IMR-90 (cell line): Measurements from ENCODE around the gene ZDHHC21. TPM values are rescaled to one million over a fixed set of nuclear protein-coding genes. Genes with fewer than 3 reads are reported as not detected.

ENCODE experiments used
- ATAC-seq: fragments of 200-7000 bp; cut with Tn5 transposase; 2 replicates; pipeline ENCODE4 v1.9.1; 2020; ENCODE audit warnings: low read depth, mild to moderate bottlenecking, moderate library complexity
- BruUV-seq: library from RNA; stranded (reverse); fragments of 400-500 nt; replicated peaks from 2 replicates; lab custom pipeline; 2021; lab: Mats Ljungman, UMichigan
- CTCF ChIA-PET: fragments of 300-600 bp; formaldehyde crosslinking; extraction: SDS; loops from one replicate; lab custom pipeline; 2021; ENCODE audit warnings: antibody characterized with exemption; lab: Yijun Ruan, JAX
- POLR2A ChIA-PET: fragments of 300-600 bp; sonication (Branson Sonifier 250); formaldehyde crosslinking; loops from one replicate; lab custom pipeline; 2022; ENCODE audit warnings: antibody characterized with exemption; ENCODE audit not compliant: unreplicated experiment; lab: Charles Lee
- DNase-seq: peaks from one replicate; pipeline ENCODE4 v3.0.0; 2013
- H2AFZ ChIP-seq: replicated peaks from 2 replicates; pipeline ENCODE3; 2013; ENCODE audit warnings: low read length, mild to moderate bottlenecking; ENCODE audit not compliant: poor library complexity
- H2AK5ac ChIP-seq: 2 replicates; pipeline ENCODE4 v1.6.1; 2013; ENCODE audit warnings: low read depth, low read length, inconsistent platforms
- H2AK9ac ChIP-seq: replicated peaks from 2 replicates; pipeline ENCODE3; 2013; ENCODE audit warnings: mild to moderate bottlenecking, low read depth, low read length, moderate library complexity; ENCODE audit not compliant: poor library complexity
- H2BK120ac ChIP-seq: 2 replicates; pipeline ENCODE4 v1.6.1; 2013; ENCODE audit warnings: low read depth, low read length, inconsistent platforms
- H2BK15ac ChIP-seq: 3 replicates; pipeline ENCODE4 v1.6.1; 2013; ENCODE audit warnings: low read depth, low read length, inconsistent platforms
- H2BK20ac ChIP-seq: 2 replicates; pipeline ENCODE4 v1.6.1; 2013; ENCODE audit warnings: low read depth, mild to moderate bottlenecking, inconsistent platforms, low read length, moderate library complexity
- H2BK5ac ChIP-seq: 2 replicates; pipeline ENCODE4 v1.6.1; 2013; ENCODE audit warnings: mild to moderate bottlenecking, low read depth, low read length, inconsistent platforms; ENCODE audit not compliant: poor library complexity, severe bottlenecking
- H3K14ac ChIP-seq: replicated peaks from 2 replicates; pipeline ENCODE4 v1.6.1; 2013; ENCODE audit warnings: low read depth, low read length, inconsistent platforms
- H3K18ac ChIP-seq: 2 replicates; pipeline ENCODE4 v1.6.1; 2013; ENCODE audit warnings: low read depth, low read length, control low read depth
- H3K23ac ChIP-seq: 2 replicates; pipeline ENCODE4 v1.6.1; 2013; ENCODE audit warnings: low read depth, low read length, inconsistent platforms
- H3K27ac ChIP-seq: 2 replicates; pipeline ENCODE4 v1.5.1; 2013; ENCODE audit warnings: mild to moderate bottlenecking, control low read depth, low read length; ENCODE audit not compliant: insufficient read depth
- H3K27me3 ChIP-seq: 2 replicates; pipeline ENCODE4 v1.6.1; 2013; ENCODE audit warnings: low read length; ENCODE audit not compliant: control insufficient read depth, insufficient read depth
- H3K36me3 ChIP-seq: 2 replicates; pipeline ENCODE4 v1.6.1; 2013; ENCODE audit warnings: low read length, mixed read lengths; ENCODE audit not compliant: control insufficient read depth, insufficient read depth
- H3K4ac ChIP-seq: 2 replicates; pipeline ENCODE4 v1.6.1; 2013; ENCODE audit warnings: low read depth, low read length, inconsistent platforms
- H3K4me1 ChIP-seq: 2 replicates; pipeline ENCODE4 v1.6.1; 2013; ENCODE audit warnings: low read length, mixed read lengths; ENCODE audit not compliant: control insufficient read depth, insufficient read depth
- H3K4me2 ChIP-seq: 2 replicates; pipeline ENCODE4 v1.6.1; 2013; ENCODE audit warnings: low read depth, mild to moderate bottlenecking, control low read depth, low read length, moderate library complexity
- H3K4me3 ChIP-seq: 2 replicates; pipeline ENCODE4 v1.5.1; 2013; ENCODE audit warnings: low read depth, mild to moderate bottlenecking, control low read depth, low read length, moderate library complexity; ENCODE audit not compliant: insufficient read depth
- H3K56ac ChIP-seq: 2 replicates; pipeline ENCODE4 v1.6.1; 2013; ENCODE audit warnings: low read length, inconsistent platforms; ENCODE audit not compliant: insufficient read depth; ENCODE audit errors: extremely low read depth
- H3K79me1 ChIP-seq, 2 experiments: 2 replicates each; pipeline ENCODE4 v1.6.1; 2013; ENCODE audit warnings: low read length in 2 of 2, inconsistent platforms in 1 of 2, low read depth in 1 of 2
- H3K9ac ChIP-seq: 2 replicates; pipeline ENCODE4 v1.6.1; 2013; ENCODE audit warnings: low read depth, low read length, control low read depth
- H3K9me1 ChIP-seq: 2 replicates; pipeline ENCODE4 v1.6.1; 2013; ENCODE audit warnings: low read length, inconsistent platforms; ENCODE audit not compliant: insufficient read depth
- H3K9me3 ChIP-seq: 2 replicates; pipeline ENCODE4 v1.6.1; 2013; ENCODE audit warnings: low read length; ENCODE audit not compliant: control insufficient read depth, insufficient read depth
- H4K20me1 ChIP-seq: 2 replicates; pipeline ENCODE4 v1.6.1; 2013; ENCODE audit warnings: low read length, inconsistent platforms; ENCODE audit not compliant: insufficient read depth
- H4K5ac ChIP-seq: 2 replicates; pipeline ENCODE4 v1.6.1; 2013; ENCODE audit warnings: mild to moderate bottlenecking, low read depth, low read length, control low read depth
- H4K8ac ChIP-seq, 2 experiments: 2 replicates each; pipeline ENCODE4 v1.6.1; 2013; ENCODE audit warnings: low read depth in 2 of 2, low read length in 2 of 2, control low read depth in 1 of 2, inconsistent platforms in 1 of 2
- H4K91ac ChIP-seq: 2 replicates; pipeline ENCODE4 v1.6.1; 2013; ENCODE audit warnings: low read depth, low read length, inconsistent platforms; ENCODE audit not compliant: insufficient read depth
- BHLHE40 ChIP-seq: fragments of 150-350 bp; IDR thresholded peaks from 2 replicates; pipeline ENCODE4 v1.6.1; 2016; ENCODE audit warnings: mild to moderate bottlenecking, low read depth, low read length
- NFE2L2 ChIP-seq: fragments of 150-350 bp; IDR thresholded peaks from 2 replicates; pipeline ENCODE4 v1.6.1; 2016; ENCODE audit warnings: low read depth, mild to moderate bottlenecking, low read length
- POLR2A ChIP-seq: IDR thresholded peaks from 2 replicates; pipeline ENCODE4 v1.6.1; 2012; ENCODE audit warnings: mild to moderate bottlenecking, low read depth, low read length
- RAD21 ChIP-seq: IDR thresholded peaks from 2 replicates; pipeline ENCODE4 v1.6.1; 2012; ENCODE audit warnings: low read length, improper control_type of control experiment
- WGBS, 2 experiments: methylation state at CpG; one replicate each; pipeline versions ENCODE4 v1.1.5 to v1.1.7; 2013; ENCODE audit warnings: missing lambda C conversion rate in 2 of 2; ENCODE audit not compliant: insufficient read length in 1 of 2; ENCODE audit errors: extremely low coverage in 2 of 2; 5-methylcytosine and 5-hydroxymethylcytosine counted together
- dilution Hi-C: fragments of 300-500 bp; cut with HindIII; formaldehyde crosslinking; loops from one replicate; pipeline ENCODE4 v1.14.3; 2018; ENCODE audit warnings: low sequenced_read_pairs; ENCODE audit not compliant: unreplicated experiment
- in situ Hi-C: fragments of 300-500 bp; cut with MboI; formaldehyde crosslinking; loops from 3 replicates; pipeline ENCODE4 v1.14.3; 2019; ENCODE audit warnings: low sequenced_read_pairs, inconsistent platforms, mixed read lengths
- intact Hi-C: fragments of 100-400 bp; cut with micrococcal nuclease; formaldehyde crosslinking; loops from 2 replicates; pipeline ENCODE4 v1.10.0; 2022
- polyA plus RNA-seq, 3 experiments: library from polyadenylated mRNA; depleted of rRNA; stranded (reverse); fragments of >200 nt; gene quantifications; 2 replicates each; pipeline ENCODE4 v1.2.3, GENCODE V29; 2012; ENCODE audit warnings: low replicate concordance in 1 of 3
- total RNA-seq: library from RNA; depleted of rRNA; stranded (reverse); fragments of >200 nt; gene quantifications from 2 replicates; pipeline ENCODE4 v1.2.3, GENCODE V29; 2012
- TF ChIP-seq, protein P1 (sequence below): conservative IDR thresholded peaks from 2 replicates; pipeline ENCODE4 v1.5.1; 2012; ENCODE audit warnings: mild to moderate bottlenecking, low read depth, low read length, improper control_type of control experiment

The ZDHHC21 gene
- total and polyA plus RNA-seq, 2 of the 4 experiments (the other 2 are of a cell fraction): 2.8 to 4.5 TPM

- BruUV-seq: no TSS peak
- Histone ChIP-seq H3K9me1 (no peaks in the 10 kb centered on the region), H3K36me3 (no peaks in the 10 kb centered on the region)
These were observed 39.7 kb downstream of the ZDHHC21 start for GRCh38 chr9:14653511-14653910.

More at GRCh38 chr9:14653511-14653910, 39.7 kb downstream of the ZDHHC21 start:
- no peak overlapping the region for H3K18ac ChIP-seq
- CTCF ChIA-PET: interaction anchor here (1.6 kb wide), 1 partner anchor 36 kb away, joined by 7 read pairs; no protein-coding TSS in a partner anchor
- no peak overlapping the region for H4K5ac ChIP-seq
- H3K4me2 ChIP-seq: no peak overlapping the region
- H3K9ac ChIP-seq: no peak overlapping the region
- H3K4me3 ChIP-seq: no peak overlapping the region
- DNase-seq: no peak
- WGBS, 2 experiments: no CpG with 5 or more reads among the region's 1 CpG
- no peaks in the 10 kb centered on the region for H3K27me3 ChIP-seq
- H2BK5ac ChIP-seq: no peak overlapping the region
- no peak overlapping the region for H3K56ac ChIP-seq
- H2AFZ ChIP-seq: no peak overlapping the region
- intact Hi-C loops (loop anchor here (10.0 kb wide), 1 partner anchor 1229 kb away; no protein-coding TSS in a partner anchor), in situ Hi-C loops (no loop called here), dilution Hi-C loops (no loop called here)
- no peak overlapping the region for H3K4ac ChIP-seq
- H2AK5ac ChIP-seq: no peak overlapping the region
- no peaks in the 10 kb centered on the region for H3K4me1 ChIP-seq
- no peak overlapping the region for H2BK20ac ChIP-seq
- H4K8ac ChIP-seq: no peak overlapping the region
- H2AK9ac ChIP-seq: no peak overlapping the region
- no peak overlapping the region for H3K14ac ChIP-seq
- H4K91ac ChIP-seq: no peak overlapping the region
- POLR2A ChIA-PET: no interaction called here
- no peak overlapping the region for H3K27ac ChIP-seq
- no peaks in the 10 kb centered on the region for H3K79me1 ChIP-seq
- TF ChIP-seq BHLHE40 (no peak), POLR2A (no peak), RAD21 (no peak), NFE2L2 (no peak)
- TF ChIP-seq, protein P1, sequence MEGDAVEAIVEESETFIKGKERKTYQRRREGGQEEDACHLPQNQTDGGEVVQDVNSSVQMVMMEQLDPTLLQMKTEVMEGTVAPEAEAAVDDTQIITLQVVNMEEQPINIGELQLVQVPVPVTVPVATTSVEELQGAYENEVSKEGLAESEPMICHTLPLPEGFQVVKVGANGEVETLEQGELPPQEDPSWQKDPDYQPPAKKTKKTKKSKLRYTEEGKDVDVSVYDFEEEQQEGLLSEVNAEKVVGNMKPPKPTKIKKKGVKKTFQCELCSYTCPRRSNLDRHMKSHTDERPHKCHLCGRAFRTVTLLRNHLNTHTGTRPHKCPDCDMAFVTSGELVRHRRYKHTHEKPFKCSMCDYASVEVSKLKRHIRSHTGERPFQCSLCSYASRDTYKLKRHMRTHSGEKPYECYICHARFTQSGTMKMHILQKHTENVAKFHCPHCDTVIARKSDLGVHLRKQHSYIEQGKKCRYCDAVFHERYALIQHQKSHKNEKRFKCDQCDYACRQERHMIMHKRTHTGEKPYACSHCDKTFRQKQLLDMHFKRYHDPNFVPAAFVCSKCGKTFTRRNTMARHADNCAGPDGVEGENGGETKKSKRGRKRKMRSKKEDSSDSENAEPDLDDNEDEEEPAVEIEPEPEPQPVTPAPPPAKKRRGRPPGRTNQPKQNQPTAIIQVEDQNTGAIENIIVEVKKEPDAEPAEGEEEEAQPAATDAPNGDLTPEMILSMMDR: no peak
- no peaks in the 10 kb centered on the region for H4K20me1 ChIP-seq
- no peak overlapping the region for H2BK120ac ChIP-seq
- H3K9me3 ChIP-seq: 0 out of 2 replicates have a peak, but pooled peaks cover 4% of the 10 kb centered on the region
- H2BK15ac ChIP-seq: no peak overlapping the region
- no peak overlapping the region for H3K23ac ChIP-seq
- ATAC-seq: no peak
